ENCODE data around the gene FARS2. TPM values are rescaled to one million over a fixed set of nuclear protein-coding genes. Genes with fewer than 3 reads are reported as not detected.

The FARS2 gene
- polyA plus RNA-seq, 2 of the 4 experiments (the other 2 are of a cell fraction), result 12.9 to 17.5 TPM

- no peak for TF ChIP-seq SREBF2 (IDR thresholded peaks at IDR 0.05)
- TF ChIP-seq TFCP2L1 (CRISPR knock-in tag; IDR thresholded peaks at IDR 0.05), result no peak
- TF ChIP-seq ZNF302 (CRISPR knock-in tag; IDR thresholded peaks at IDR 0.05), result no peak
- TF ChIP-seq FOSB (CRISPR knock-in tag; IDR thresholded peaks at IDR 0.05), result no peak
- no peak for TF ChIP-seq TP53 (CRISPR knock-in tag; IDR thresholded peaks at IDR 0.05)
- TF ChIP-seq, protein P1, sequence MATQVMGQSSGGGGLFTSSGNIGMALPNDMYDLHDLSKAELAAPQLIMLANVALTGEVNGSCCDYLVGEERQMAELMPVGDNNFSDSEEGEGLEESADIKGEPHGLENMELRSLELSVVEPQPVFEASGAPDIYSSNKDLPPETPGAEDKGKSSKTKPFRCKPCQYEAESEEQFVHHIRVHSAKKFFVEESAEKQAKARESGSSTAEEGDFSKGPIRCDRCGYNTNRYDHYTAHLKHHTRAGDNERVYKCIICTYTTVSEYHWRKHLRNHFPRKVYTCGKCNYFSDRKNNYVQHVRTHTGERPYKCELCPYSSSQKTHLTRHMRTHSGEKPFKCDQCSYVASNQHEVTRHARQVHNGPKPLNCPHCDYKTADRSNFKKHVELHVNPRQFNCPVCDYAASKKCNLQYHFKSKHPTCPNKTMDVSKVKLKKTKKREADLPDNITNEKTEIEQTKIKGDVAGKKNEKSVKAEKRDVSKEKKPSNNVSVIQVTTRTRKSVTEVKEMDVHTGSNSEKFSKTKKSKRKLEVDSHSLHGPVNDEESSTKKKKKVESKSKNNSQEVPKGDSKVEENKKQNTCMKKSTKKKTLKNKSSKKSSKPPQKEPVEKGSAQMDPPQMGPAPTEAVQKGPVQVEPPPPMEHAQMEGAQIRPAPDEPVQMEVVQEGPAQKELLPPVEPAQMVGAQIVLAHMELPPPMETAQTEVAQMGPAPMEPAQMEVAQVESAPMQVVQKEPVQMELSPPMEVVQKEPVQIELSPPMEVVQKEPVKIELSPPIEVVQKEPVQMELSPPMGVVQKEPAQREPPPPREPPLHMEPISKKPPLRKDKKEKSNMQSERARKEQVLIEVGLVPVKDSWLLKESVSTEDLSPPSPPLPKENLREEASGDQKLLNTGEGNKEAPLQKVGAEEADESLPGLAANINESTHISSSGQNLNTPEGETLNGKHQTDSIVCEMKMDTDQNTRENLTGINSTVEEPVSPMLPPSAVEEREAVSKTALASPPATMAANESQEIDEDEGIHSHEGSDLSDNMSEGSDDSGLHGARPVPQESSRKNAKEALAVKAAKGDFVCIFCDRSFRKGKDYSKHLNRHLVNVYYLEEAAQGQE (IDR thresholded peaks at IDR 0.05), result no peak
- no peak for TF ChIP-seq RFX5 (IDR thresholded peaks at IDR 0.05)
- no peak for TF ChIP-seq CHD2 (IDR thresholded peaks at IDR 0.05; ENCODE audit: low read length, partially characterized antibody)
- TF ChIP-seq POLR2AphosphoS2 (conservative IDR thresholded peaks at IDR 0.05; ENCODE audit: low read length), result no peak
- no peak for TF ChIP-seq NPAS2 (CRISPR knock-in tag; IDR thresholded peaks at IDR 0.05; ENCODE audit: borderline replicate concordance)
- TF ChIP-seq KDM5A (IDR thresholded peaks at IDR 0.05), result no peak
- TF ChIP-seq FOSL2 (IDR thresholded peaks at IDR 0.05), result no peak
- TF ChIP-seq FOSL2 (CRISPR knock-in tag; IDR thresholded peaks at IDR 0.05), result no peak
- no peak for TF ChIP-seq ZFP36 (IDR thresholded peaks at IDR 0.05; ENCODE audit: borderline replicate concordance, partially characterized antibody)
- TF ChIP-seq RCOR1 (IDR thresholded peaks at IDR 0.05; ENCODE audit: low read depth, low read length), result no peak
- ChIA-PET CTCF (no interaction called here), POLR2A (no interaction called here)
- H3K4me1 ChIP-seq, result no peaks in the 10 kb centered on the region
- no peaks in the 10 kb centered on the region for H3K9me3 ChIP-seq
- no peak overlapping the region for H3K4me3 ChIP-seq
- no peak overlapping the region for H3K27ac ChIP-seq
- no peak for ATAC-seq
- DNase-seq (ENCODE audit: low read depth in 1 of 2, low spot score in 1 of 2), result no peak
- WGBS (ENCODE audit: missing lambda C conversion rate), result 76% methylated on average over 4 of the region's 8 CpGs
- FAIRE-seq, result no peak
- H3K4me2 ChIP-seq, result no peak overlapping the region
Observed at GRCh38 chr6:5665173-5665572, 403.9 kb downstream of the FARS2 start.

- CTCF ChIA-PET, result interaction anchor here (0.6 kb wide), 1 partner anchor 104 kb away, joined by 3 read pairs; no protein-coding TSS in a partner anchor
- POLR2A ChIA-PET, result no interaction called here
- 84% methylated on average over 2 of the region's 2 CpGs for WGBS (ENCODE audit: missing lambda C conversion rate)
- FAIRE-seq (no peak), ATAC-seq (no peak), DNase-seq (ENCODE audit: low read depth in 1 of 2, low spot score in 1 of 2) (no peak)
- Histone ChIP-seq H3K27ac (no peak overlapping the region), H3K4me3 (no peak overlapping the region), H3K9me3 (no peaks in the 10 kb centered on the region), H3K4me2 (no peak overlapping the region), H3K4me1 (no peaks in the 10 kb centered on the region)
- no peak for TF ChIP-seq CHD4 (IDR thresholded peaks at IDR 0.05; ENCODE audit: borderline replicate concordance)
Observed at GRCh38 chr6:5665667-5666066, 404.4 kb downstream of the FARS2 start.

- WGBS (ENCODE audit: missing lambda C conversion rate), result 74% methylated on average over 7 of the region's 7 CpGs
- ATAC-seq (no peak), DNase-seq (ENCODE audit: low read depth in 1 of 2, low spot score in 1 of 2) (no peak)
Observed at GRCh38 chr6:5666695-5667094, 405.4 kb downstream of the FARS2 start.

More at GRCh38 chr6:5666695-5667094, 405.4 kb downstream of the FARS2 start:
- no peak for FAIRE-seq
- ChIA-PET CTCF (interaction anchor here (1.4 kb wide), 1 partner anchor 11 kb away, joined by 4 read pairs; no protein-coding TSS in a partner anchor), POLR2A (no interaction called here)
- Histone ChIP-seq H3K27ac (no peak overlapping the region), H3K4me3 (no peak overlapping the region), H3K9me3 (no peaks in the 10 kb centered on the region), H3K4me2 (no peak overlapping the region), H3K4me1 (no peaks in the 10 kb centered on the region)
- no peak for TF ChIP-seq RAD21 (conservative IDR thresholded peaks at IDR 0.05 in 1 of 2, IDR thresholded peaks at IDR 0.05 in 1 of 2)
- no peak for TF ChIP-seq EP300 (IDR thresholded peaks at IDR 0.05)
- no peak for TF ChIP-seq JUNB (IDR thresholded peaks at IDR 0.05)
- TF ChIP-seq USF2 (IDR thresholded peaks at IDR 0.05), result no peak
- no peak for TF ChIP-seq PHF8 (IDR thresholded peaks at IDR 0.05; ENCODE audit: borderline replicate concordance, low read depth)
- TF ChIP-seq FOSL2 (IDR thresholded peaks at IDR 0.05), result no peak
- no peak for TF ChIP-seq FOSL2 (CRISPR knock-in tag; IDR thresholded peaks at IDR 0.05)
- TF ChIP-seq KDM1A (IDR thresholded peaks at IDR 0.05; ENCODE audit: low read depth), result no peak
- TF ChIP-seq MYC (IDR thresholded peaks at IDR 0.05; ENCODE audit: borderline replicate concordance, low read length), result no peak
- TF ChIP-seq FOSB (CRISPR knock-in tag; IDR thresholded peaks at IDR 0.05), result no peak

All from A549 (cell line).